ENCODE results near the gene HDAC9. TPM values are rescaled to one million over a fixed set of nuclear protein-coding genes. Genes with fewer than 3 reads are reported as not detected.
A peak's percentile ranks its signal among the peaks of the same experiment; 100 is the strongest.

Gene HDAC9
- total RNA-seq, 1 donor from 2014 or later: 32.4 TPM

GRCh38 chr7:18583305-18583704 is 87.8 kb downstream of the HDAC9 start:
- H3K4me3 ChIP-seq: no peak overlapping the region
- H3K27me3 ChIP-seq: no peaks in the 10 kb centered on the region
- no peaks in the 10 kb centered on the region for H3K36me3 ChIP-seq
- TF ChIP-seq POLR2AphosphoS5 (IDR thresholded peaks at IDR 0.05; ENCODE audit: insufficient read depth in 1 of 2, low read depth in 1 of 2) (no peak), CTCF (IDR thresholded peaks at IDR 0.05) (no peak), POLR2A (IDR thresholded peaks at IDR 0.05) (no peak)
- no peaks in the 10 kb centered on the region for H3K4me1 ChIP-seq
- H3K27ac ChIP-seq: no peak overlapping the region
- no peaks in the 10 kb centered on the region for H3K9me3 ChIP-seq
- intact Hi-C loops (cut with DNase I): no loop called here
- DNase-seq (ENCODE audit: extremely low spot score in 2 of 2): no peak

GRCh38 chr7:18590241-18590640 is 94.7 kb downstream of the HDAC9 start:
- intact Hi-C loops (cut with DNase I): no loop called here
- no peak overlapping the region for H3K4me3 ChIP-seq
- H3K36me3 ChIP-seq: no peaks in the 10 kb centered on the region
- TF ChIP-seq POLR2A (IDR thresholded peaks at IDR 0.05) (no peak), POLR2AphosphoS5 (IDR thresholded peaks at IDR 0.05; ENCODE audit: insufficient read depth in 1 of 2, low read depth in 1 of 2) (no peak), CTCF (IDR thresholded peaks at IDR 0.05) (no peak)
- no peak for DNase-seq (ENCODE audit: extremely low spot score in 2 of 2)
- H3K27ac ChIP-seq: no peak overlapping the region
- H3K27me3 ChIP-seq: no peaks in the 10 kb centered on the region
- H3K4me1 ChIP-seq: no peaks in the 10 kb centered on the region
- no peaks in the 10 kb centered on the region for H3K9me3 ChIP-seq

GRCh38 chr7:18590744-18591340 is 95.3 kb downstream of the HDAC9 start:
- no peak for DNase-seq (ENCODE audit: extremely low spot score in 2 of 2)
- intact Hi-C loops (cut with DNase I): no loop called here
- H3K9me3 ChIP-seq: no peaks in the 10 kb centered on the region
- no peak overlapping the region for H3K4me3 ChIP-seq
- H3K27me3 ChIP-seq: no peaks in the 10 kb centered on the region
- H3K4me1 ChIP-seq: no peaks in the 10 kb centered on the region
- H3K27ac ChIP-seq: no peak overlapping the region
- H3K36me3 ChIP-seq: no peaks in the 10 kb centered on the region
- no peak for TF ChIP-seq POLR2AphosphoS5 (IDR thresholded peaks at IDR 0.05; ENCODE audit: insufficient read depth in 1 of 2, low read depth in 1 of 2)
- TF ChIP-seq CTCF (IDR thresholded peaks at IDR 0.05): peak in 2 of 3 experiments; percentile 1 to 54
- TF ChIP-seq POLR2A (IDR thresholded peaks at IDR 0.05): no peak

GRCh38 chr7:18593602-18594279 is 98.2 kb downstream of the HDAC9 start:
- no peak overlapping the region for H3K4me3 ChIP-seq
- no peaks in the 10 kb centered on the region for H3K36me3 ChIP-seq
- H3K27me3 ChIP-seq: no peaks in the 10 kb centered on the region
- no peaks in the 10 kb centered on the region for H3K4me1 ChIP-seq
- H3K27ac ChIP-seq: no peak overlapping the region
- no peak for TF ChIP-seq POLR2AphosphoS5 (IDR thresholded peaks at IDR 0.05; ENCODE audit: insufficient read depth in 1 of 2, low read depth in 1 of 2)
- TF ChIP-seq CTCF (IDR thresholded peaks at IDR 0.05): no peak
- TF ChIP-seq POLR2A (IDR thresholded peaks at IDR 0.05): no peak
- no peak for DNase-seq (ENCODE audit: extremely low spot score in 2 of 2)
- no peaks in the 10 kb centered on the region for H3K9me3 ChIP-seq
- intact Hi-C loops (cut with DNase I): no loop called here

- H3K27me3 ChIP-seq: no peaks in the 10 kb centered on the region
- no peak for DNase-seq (ENCODE audit: extremely low spot score in 2 of 2)
- H3K27ac ChIP-seq: no peak overlapping the region
- H3K36me3 ChIP-seq: peaks cover 0 to 10% of the 10 kb centered on the region in 2 donors
- TF ChIP-seq POLR2AphosphoS5 (IDR thresholded peaks at IDR 0.05; ENCODE audit: insufficient read depth in 1 of 2, low read depth in 1 of 2) (no peak), POLR2A (IDR thresholded peaks at IDR 0.05) (no peak), CTCF (IDR thresholded peaks at IDR 0.05) (no peak)
- H3K4me3 ChIP-seq: no peak overlapping the region
- intact Hi-C loops (cut with DNase I): no loop called here
- no peaks in the 10 kb centered on the region for H3K4me1 ChIP-seq
- peaks cover 8% of the 10 kb centered on the region for H3K9me3 ChIP-seq
Measured at GRCh38 chr7:18597754-18598153, 102.2 kb downstream of the HDAC9 start.

Data from vagina (tissue), 2 donors.